HG02973 (cell line): Measurements from ENCODE around the gene ARFGAP2.

Experiments used
- ATAC-seq: cut with Tn5 transposase; IDR thresholded peaks from one replicate; pipeline ENCODE4 v1.9.1; 2021; ENCODE audit warnings: moderate library complexity; ENCODE audit not compliant: unreplicated experiment

The ARFGAP2 gene

GRCh38 chr11:47172740-47173336 lies 3.8 kb downstream of the ARFGAP2 start:
- no peak for ATAC-seq

GRCh38 chr11:47171856-47172255 lies 4.8 kb downstream of the ARFGAP2 start:
- ATAC-seq: no peak

GRCh38 chr11:47171061-47171838 lies 5.4 kb downstream of the ARFGAP2 start:
- no peak for ATAC-seq

- no peak for ATAC-seq
Measured at GRCh38 chr11:47166368-47166767, 10.3 kb downstream of the ARFGAP2 start.

GRCh38 chr11:47165253-47165840 lies 11.3 kb downstream of the ARFGAP2 start:
- no peak for ATAC-seq

- ATAC-seq: no peak
Measured at GRCh38 chr11:47164321-47164720, 12.4 kb downstream of the ARFGAP2 start.

GRCh38 chr11:47163898-47164297 lies 12.8 kb downstream of the ARFGAP2 start:
- no peak for ATAC-seq

GRCh38 chr11:47163193-47163592 lies 13.5 kb downstream of the ARFGAP2 start:
- no peak for ATAC-seq

- ATAC-seq: no peak
Measured at GRCh38 chr11:47162426-47162825, 14.3 kb downstream of the ARFGAP2 start.

GRCh38 chr11:47161890-47162289 lies 14.8 kb downstream of the ARFGAP2 start:
- no peak for ATAC-seq

- ATAC-seq: peak; percentile 54
Measured at GRCh38 chr11:47161134-47161854, 15.4 kb downstream of the ARFGAP2 start.

GRCh38 chr11:47160753-47161133 lies 15.9 kb downstream of the ARFGAP2 start:
- ATAC-seq: no peak

- no peak for ATAC-seq
Measured at GRCh38 chr11:47158242-47158641, 18.4 kb downstream of the ARFGAP2 start.

GRCh38 chr11:47157805-47158204 lies 18.9 kb downstream of the ARFGAP2 start:
- no peak for ATAC-seq

GRCh38 chr11:47156951-47157350 lies 19.7 kb downstream of the ARFGAP2 start:
- ATAC-seq: no peak

GRCh38 chr11:47156333-47156732 lies 20.3 kb downstream of the ARFGAP2 start:
- no peak for ATAC-seq

- ATAC-seq: no peak
Measured at GRCh38 chr11:47155879-47156278, 20.8 kb downstream of the ARFGAP2 start.

GRCh38 chr11:47154616-47155570 lies 21.8 kb downstream of the ARFGAP2 start:
- ATAC-seq: no peak

GRCh38 chr11:47152953-47153950 lies 23.4 kb downstream of the ARFGAP2 start:
- ATAC-seq: peak; percentile 67
